Stomach (tissue), 9 donors: ENCODE data around the gene SPIRE2. TPM values are rescaled to one million over a fixed set of nuclear protein-coding genes. Genes with fewer than 3 reads are reported as not detected.
"Not testable (repeated sequence)": the region's sequence is repeated elsewhere in the genome, so short reads cannot be mapped to it uniquely, and the experiment has no call there.

ENCODE experiments used
- DNase-seq, 2 donors: peaks; one replicate each; pipeline versions ENCODE4 v3.0.0 to v3.0.0-alpha.2; 2013 to 2019
- H3K27ac ChIP-seq, 5 donors: fragments of 200-600 bp in 4 of 5; sonication (generic) in 4 of 5; one replicate each; pipeline ENCODE4 v1.5.1; 2013 to 2019; ENCODE audit warnings: mild to moderate bottlenecking in 1 of 5, moderate library complexity in 1 of 5
- H3K27me3 ChIP-seq, 3 donors: fragments of 200-600 bp; sonication (generic); one replicate each; pipeline ENCODE4 v1.5.1; 2017 to 2019; ENCODE audit warnings: mixed run types in 1 of 3
- H3K36me3 ChIP-seq, 4 donors: fragments of 200-600 bp; sonication (generic); 1 replicate in 3 of 4; 2 replicates in 1 of 4; pipeline ENCODE4 v1.5.1; 2016 to 2019
- H3K4me1 ChIP-seq, 4 donors: fragments of 200-600 bp; sonication (generic); one replicate each; pipeline ENCODE4 v1.5.1; 2016 to 2019
- H3K4me3 ChIP-seq, 4 donors: fragments of 200-600 bp; sonication (generic) in 3 of 4; one replicate each; pipeline ENCODE4 v1.5.1; 2016 to 2019; ENCODE audit warnings: mild to moderate bottlenecking in 1 of 4
- H3K9me3 ChIP-seq, 4 donors: fragments of 200-600 bp; sonication (generic); one replicate each; pipeline ENCODE4 v1.5.1; 2016 to 2019
- CTCF ChIP-seq, 7 experiments: fragments of 450-650 bp in 4 of 7; fragments of 200-600 bp in 3 of 7; sonication (generic) in 3 of 7; IDR thresholded peaks; one replicate each; pipeline ENCODE4 v1.5.1; 2016 to 2019; ENCODE audit warnings: antibody characterized with exemption in 7 of 7, control low read depth in 2 of 7, mild to moderate bottlenecking in 1 of 7
- EP300 ChIP-seq: sonication (generic); formaldehyde crosslinking; IDR thresholded peaks from one replicate; pipeline ENCODE4 v1.6.1; 2017; ENCODE audit warnings: antibody characterized with exemption
- POLR2A ChIP-seq, 4 donors: fragments of 450-650 bp; IDR thresholded peaks; one replicate each; pipeline ENCODE4 v1.6.1; 2016; ENCODE audit warnings: antibody characterized with exemption in 4 of 4, control low read depth in 2 of 4, mild to moderate bottlenecking in 1 of 4, moderate library complexity in 1 of 4
- POLR2AphosphoS5 ChIP-seq, 3 donors: sonication (generic); formaldehyde crosslinking; IDR thresholded peaks; one replicate each; pipeline ENCODE4 v1.6.1; 2016; ENCODE audit warnings: antibody characterized with exemption in 3 of 3
- WGBS, 5 donors: extraction: QIAGEN DNeasy Blood & Tissue Kit in 3 of 5; methylation state at CpG; one replicate each; pipeline versions ENCODE4 v1.1.5 to v1.1.7; 2013 to 2018; 5-methylcytosine and 5-hydroxymethylcytosine counted together
- intact Hi-C: fragments of 100-400 bp; cut with DNase I; formaldehyde crosslinking; loops from one replicate; pipeline ENCODE4 v1.15.1; 2023; ENCODE audit warnings: low total_unique reads
- polyA plus RNA-seq, 3 donors: library from polyadenylated mRNA; stranded (reverse); fragments of 200-250 nt; gene quantifications; one replicate each; pipeline ENCODE4 v1.2.3, GENCODE V29; 2013
- total RNA-seq, 5 donors: library from RNA; depleted of rRNA; stranded (reverse); fragments of >200 nt; gene quantifications; one replicate each; pipeline versions ENCODE4 v1.1.0 to v1.2.3, GENCODE V29; 2014 to 2016
- donor health status: healthy with polysubstance abuse.
- donor health status: Bipolar disorder and iron deficiency.
- donor health status: healthy.

Gene SPIRE2
- total and polyA plus RNA-seq, 8 donors, result 3.9 to 230 (median 25.0) TPM

GRCh38 chr16:89793092-89793491 lies 35.2 kb upstream of the SPIRE2 start:
- TF ChIP-seq CTCF (IDR thresholded peaks at IDR 0.05), result peak in 5 of 7 experiments; percentile 29 to 83 (median 55)
- not testable (repeated sequence) for H3K27ac ChIP-seq, H3K4me1 ChIP-seq, H3K27me3 ChIP-seq, H3K36me3 ChIP-seq, H3K4me3 ChIP-seq, H3K9me3 ChIP-seq
- WGBS, 5 donors, result 11 to 27% (median 14%) methylated on average over 12 of the region's 12 CpGs
- DNase-seq, result peak; percentile 48 to 76
- intact Hi-C loops, result loop anchor here (5.0 kb wide), 1 partner anchor 86 kb away; no protein-coding TSS in a partner anchor

- H3K27ac ChIP-seq, result no peak overlapping the region
- intact Hi-C loops, result loop anchor here (5.0 kb wide), 1 partner anchor 87 kb away; no protein-coding TSS in a partner anchor
- H3K9me3 ChIP-seq, result no peaks in the 10 kb centered on the region
- peaks cover 0 to 8% (median 2%) of the 10 kb centered on the region in 4 donors for H3K36me3 ChIP-seq
- TF ChIP-seq EP300, result no peak
- TF ChIP-seq POLR2AphosphoS5 (IDR thresholded peaks at IDR 0.05), result no peak
- no peak for TF ChIP-seq CTCF (IDR thresholded peaks at IDR 0.05)
- TF ChIP-seq POLR2A (IDR thresholded peaks at IDR 0.05), result no peak
- H3K4me3 ChIP-seq, result no peak overlapping the region
- DNase-seq, result no peak
- WGBS, 5 donors, result 83 to 96% (median 93%) methylated on average over 7 of the region's 7 CpGs
- no peaks in the 10 kb centered on the region for H3K27me3 ChIP-seq
- peaks cover 0 to 3% (median 0%) of the 10 kb centered on the region in 4 donors for H3K4me1 ChIP-seq
These were observed 34.3 kb upstream of the SPIRE2 start for GRCh38 chr16:89793955-89794354.

GRCh38 chr16:89795676-89796075 lies 32.6 kb upstream of the SPIRE2 start:
- Histone ChIP-seq H3K9me3 (no peaks in the 10 kb centered on the region), H3K4me1 (peaks cover 0 to 8% (median 0%) of the 10 kb centered on the region in 4 donors), H3K36me3 (peaks cover 0 to 8% (median 2%) of the 10 kb centered on the region in 4 donors), H3K4me3 (no peak overlapping the region), H3K27me3 (no peaks in the 10 kb centered on the region), H3K27ac (no peak overlapping the region)
- DNase-seq, result no peak
- intact Hi-C loops, result no loop called here
- 86 to 99% (median 94%) methylated on average over 5 of the region's 5 CpGs for WGBS, 5 donors
- TF ChIP-seq POLR2AphosphoS5 (IDR thresholded peaks at IDR 0.05) (no peak), CTCF (IDR thresholded peaks at IDR 0.05) (no peak)

GRCh38 chr16:89796104-89796503 lies 32.2 kb upstream of the SPIRE2 start:
- Histone ChIP-seq H3K27me3 (no peaks in the 10 kb centered on the region), H3K27ac (no peak overlapping the region), H3K36me3 (peaks cover 0 to 8% (median 2%) of the 10 kb centered on the region in 4 donors), H3K4me1 (peaks cover 0 to 8% (median 0%) of the 10 kb centered on the region in 4 donors), H3K4me3 (no peak overlapping the region), H3K9me3 (no peaks in the 10 kb centered on the region)
- DNase-seq, result no peak
- TF ChIP-seq EP300 (no peak), POLR2AphosphoS5 (IDR thresholded peaks at IDR 0.05) (no peak), CTCF (IDR thresholded peaks at IDR 0.05) (no peak), POLR2A (IDR thresholded peaks at IDR 0.05) (no peak)
- 82 to 93% (median 88%) methylated on average over 17 to 18 of the region's 18 CpGs for WGBS, 5 donors
- intact Hi-C loops, result no loop called here
